ENCODE measurements around the gene TIMM22. TPM values are rescaled to one million over a fixed set of nuclear protein-coding genes. Genes with fewer than 3 reads are reported as not detected.

The TIMM22 gene
- total RNA-seq, 4 donors from 2014 or later, result 14.4 to 16.1 (median 15.3) TPM

DNA sequence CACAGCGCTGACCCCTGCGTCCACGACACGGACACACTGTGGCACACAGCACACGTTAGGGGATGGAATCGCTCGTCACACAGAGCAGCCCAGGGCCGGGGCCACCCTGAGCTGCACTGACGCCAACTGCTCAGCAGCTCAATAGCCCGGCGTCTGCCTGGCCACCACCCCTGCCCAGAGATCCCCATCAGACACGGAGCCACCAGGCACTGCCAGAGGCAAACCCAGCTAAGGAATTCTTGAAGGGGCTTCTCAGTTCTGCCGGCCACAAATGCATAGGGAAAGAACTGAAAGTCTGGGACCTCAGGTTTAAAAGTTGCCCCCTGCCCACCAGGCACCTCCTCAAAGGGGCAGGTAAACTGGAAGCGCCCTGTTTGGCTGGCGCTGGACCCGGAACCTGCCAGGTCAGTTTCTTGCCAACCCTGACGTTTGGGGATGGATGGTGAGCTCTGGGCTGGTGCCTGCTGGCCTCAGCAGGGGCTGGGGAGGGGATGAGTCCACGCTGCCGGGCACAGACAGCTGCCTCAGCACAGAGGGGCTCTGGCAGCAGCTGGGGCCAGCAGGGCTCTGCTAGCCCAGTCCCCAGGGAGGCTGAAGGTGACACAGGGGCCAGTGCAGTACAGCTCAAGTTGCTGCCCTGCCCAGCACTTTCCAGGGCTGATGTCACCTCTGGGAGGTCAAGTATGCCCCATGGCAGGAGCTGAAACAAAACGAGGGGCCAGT is 33.2 kb downstream of the TIMM22 start:
- ATAC-seq, result peak; percentile 23 to 31
- in situ Hi-C loops (cut with MboI; ENCODE audit: low sequenced_read_pairs in 4 of 4) (no loop called here), intact Hi-C loops (cut with DNase I; ENCODE audit: low total_unique reads) (no loop called here)
- no peaks in the 10 kb centered on the region for H3K36me3 ChIP-seq
- H3K4me1 ChIP-seq, result peaks cover 23 to 36% of the 10 kb centered on the region in 2 donors
- no peaks in the 10 kb centered on the region for H3K9me3 ChIP-seq
- peak overlapping the region; percentile 60 to 78 (median 66) for H3K27ac ChIP-seq
- H3K4me3 ChIP-seq, result peak overlapping the region; percentile 17 to 47 (median 38)
- H3K27me3 ChIP-seq, result no peaks in the 10 kb centered on the region
- no peak for TF ChIP-seq POLR2A (IDR thresholded peaks at IDR 0.05)
- TF ChIP-seq, protein P1, sequence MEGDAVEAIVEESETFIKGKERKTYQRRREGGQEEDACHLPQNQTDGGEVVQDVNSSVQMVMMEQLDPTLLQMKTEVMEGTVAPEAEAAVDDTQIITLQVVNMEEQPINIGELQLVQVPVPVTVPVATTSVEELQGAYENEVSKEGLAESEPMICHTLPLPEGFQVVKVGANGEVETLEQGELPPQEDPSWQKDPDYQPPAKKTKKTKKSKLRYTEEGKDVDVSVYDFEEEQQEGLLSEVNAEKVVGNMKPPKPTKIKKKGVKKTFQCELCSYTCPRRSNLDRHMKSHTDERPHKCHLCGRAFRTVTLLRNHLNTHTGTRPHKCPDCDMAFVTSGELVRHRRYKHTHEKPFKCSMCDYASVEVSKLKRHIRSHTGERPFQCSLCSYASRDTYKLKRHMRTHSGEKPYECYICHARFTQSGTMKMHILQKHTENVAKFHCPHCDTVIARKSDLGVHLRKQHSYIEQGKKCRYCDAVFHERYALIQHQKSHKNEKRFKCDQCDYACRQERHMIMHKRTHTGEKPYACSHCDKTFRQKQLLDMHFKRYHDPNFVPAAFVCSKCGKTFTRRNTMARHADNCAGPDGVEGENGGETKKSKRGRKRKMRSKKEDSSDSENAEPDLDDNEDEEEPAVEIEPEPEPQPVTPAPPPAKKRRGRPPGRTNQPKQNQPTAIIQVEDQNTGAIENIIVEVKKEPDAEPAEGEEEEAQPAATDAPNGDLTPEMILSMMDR (IDR thresholded peaks at IDR 0.05 in 4 of 5, conservative IDR thresholded peaks at IDR 0.05 in 1 of 5), result no peak
- DNase-seq, result no peak

DNA sequence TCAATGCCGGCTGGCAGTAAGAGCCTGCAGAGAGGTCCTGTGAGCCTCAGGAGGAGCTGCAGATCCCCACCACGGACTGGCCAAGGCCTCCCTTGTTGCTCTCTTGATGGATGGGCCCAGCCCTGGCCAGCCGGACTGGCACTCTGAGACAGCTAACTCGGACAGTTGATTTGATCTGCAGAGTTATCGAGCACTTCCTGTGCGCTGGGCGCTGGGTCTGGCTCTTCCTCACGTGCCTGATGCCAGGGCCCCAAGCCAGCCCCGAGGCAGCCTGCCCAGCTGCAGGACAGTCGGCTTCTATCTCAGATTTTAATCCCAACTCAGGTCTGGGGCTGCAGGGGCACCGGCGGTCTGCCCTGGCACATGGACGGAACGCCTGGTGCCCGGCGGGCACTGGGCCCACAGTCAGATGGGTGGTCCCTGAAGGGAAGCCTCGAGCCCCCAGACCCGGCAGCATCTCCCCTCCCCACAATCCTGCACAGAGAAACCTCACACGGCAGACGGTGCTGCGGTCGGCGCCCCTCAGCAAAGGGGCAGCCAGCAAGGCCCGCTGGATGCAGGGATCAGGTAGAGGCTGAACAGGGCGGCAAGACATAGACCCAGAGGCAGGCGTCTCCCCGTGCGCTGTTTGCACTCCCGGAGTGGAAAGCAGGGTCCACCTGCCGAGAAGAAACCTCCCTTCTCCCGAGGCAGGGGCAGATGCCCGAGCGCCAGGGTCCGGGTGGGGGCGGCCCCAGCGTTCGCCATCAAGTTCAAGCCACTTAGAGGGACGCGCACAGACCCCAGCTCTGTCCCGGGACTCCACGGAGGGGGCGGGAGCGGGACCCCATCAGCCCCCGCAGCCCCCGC is 34.0 kb downstream of the TIMM22 start:
- DNase-seq (peak; percentile 33 to 62), ATAC-seq (peak; percentile 55 to 57)
- TF ChIP-seq, protein P1 (IDR thresholded peaks at IDR 0.05 in 4 of 5, conservative IDR thresholded peaks at IDR 0.05 in 1 of 5), result no peak
- TF ChIP-seq POLR2A (IDR thresholded peaks at IDR 0.05), result no peak
- Histone ChIP-seq H3K9me3 (no peaks in the 10 kb centered on the region), H3K27me3 (no peaks in the 10 kb centered on the region), H3K4me1 (peaks cover 25 to 36% of the 10 kb centered on the region in 2 donors), H3K4me3 (peak overlapping the region; percentile 17 to 47 (median 38)), H3K27ac (peak overlapping the region; percentile 60 to 78 (median 66)), H3K36me3 (no peaks in the 10 kb centered on the region)
- intact Hi-C loops (cut with DNase I; ENCODE audit: low total_unique reads) (no loop called here), in situ Hi-C loops (cut with MboI; ENCODE audit: low sequenced_read_pairs in 4 of 4) (no loop called here)

DNA sequence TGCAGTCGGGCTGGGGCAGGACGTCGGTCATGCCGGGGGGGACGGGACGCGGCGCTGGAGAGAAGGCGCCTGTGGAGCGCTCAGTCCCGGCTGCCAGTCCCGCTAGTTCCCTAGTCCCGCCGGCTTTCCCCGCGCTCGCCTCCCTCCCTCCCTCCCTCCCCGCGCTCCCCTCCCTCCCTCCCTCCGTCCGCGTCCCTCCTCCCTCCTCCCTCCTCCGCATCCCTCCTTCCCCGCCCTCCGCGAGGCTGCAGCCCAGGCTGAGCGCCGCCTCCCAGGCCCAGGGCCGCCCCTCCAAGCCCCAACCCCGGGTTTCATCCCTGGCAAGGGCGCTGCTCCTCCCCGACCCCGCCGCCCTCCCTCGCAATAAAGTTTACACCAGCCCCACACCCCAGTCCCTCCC is 34.8 kb downstream of the TIMM22 start:
- H3K36me3 ChIP-seq, result no peaks in the 10 kb centered on the region
- peak overlapping the region in 3 of 4 donors; percentile 17 to 47 (median 42) for H3K4me3 ChIP-seq
- H3K27me3 ChIP-seq, result no peaks in the 10 kb centered on the region
- no peak for TF ChIP-seq POLR2A (IDR thresholded peaks at IDR 0.05)
- TF ChIP-seq, protein P1 (IDR thresholded peaks at IDR 0.05 in 4 of 5, conservative IDR thresholded peaks at IDR 0.05 in 1 of 5), result no peak
- DNase-seq (no peak), ATAC-seq (no peak)
- no peaks in the 10 kb centered on the region for H3K9me3 ChIP-seq
- intact Hi-C loops (cut with DNase I; ENCODE audit: low total_unique reads), result no loop called here
- in situ Hi-C loops (cut with MboI; ENCODE audit: low sequenced_read_pairs in 4 of 4), result no loop called here
- peak overlapping the region in 3 of 4 donors; percentile 60 to 78 (median 68) for H3K27ac ChIP-seq
- peaks cover 25 to 36% of the 10 kb centered on the region in 2 donors for H3K4me1 ChIP-seq

DNA sequence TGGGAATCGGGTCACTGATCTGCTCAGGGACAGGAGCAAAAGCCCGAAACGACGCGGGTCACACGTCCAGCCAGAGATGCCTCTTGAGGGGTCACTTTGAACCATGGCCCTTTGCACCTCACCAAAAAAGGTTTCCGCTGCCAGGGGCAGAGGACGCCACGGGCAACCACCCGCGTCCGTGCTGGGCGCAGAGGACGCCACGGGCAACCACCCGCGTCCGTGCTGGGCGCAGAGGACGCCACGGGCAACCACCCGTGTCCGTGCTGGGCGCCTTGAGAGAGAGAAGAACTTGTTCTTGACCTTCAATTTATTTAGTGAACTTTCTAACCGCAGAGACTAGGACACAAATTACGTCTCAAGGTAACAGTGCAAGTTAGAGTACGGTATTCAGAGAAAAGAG is 35.5 kb downstream of the TIMM22 start:
- TF ChIP-seq, protein P1 (IDR thresholded peaks at IDR 0.05 in 4 of 5, conservative IDR thresholded peaks at IDR 0.05 in 1 of 5), result no peak
- no peak for TF ChIP-seq POLR2A (IDR thresholded peaks at IDR 0.05)
- H3K36me3 ChIP-seq, result no peaks in the 10 kb centered on the region
- peaks cover 25 to 36% of the 10 kb centered on the region in 2 donors for H3K4me1 ChIP-seq
- H3K27me3 ChIP-seq, result no peaks in the 10 kb centered on the region
- DNase-seq (no peak), ATAC-seq (no peak)
- in situ Hi-C loops (cut with MboI; ENCODE audit: low sequenced_read_pairs in 4 of 4) (no loop called here), intact Hi-C loops (cut with DNase I; ENCODE audit: low total_unique reads) (no loop called here)
- H3K9me3 ChIP-seq, result no peaks in the 10 kb centered on the region
- peak overlapping the region in 1 of 4 donors; percentile 47 for H3K4me3 ChIP-seq
- no peak overlapping the region for H3K27ac ChIP-seq

Data from gastrocnemius medialis (tissue), 4 donors.